SK-N-SH (cell line): ENCODE results near the gene RARS2. TPM values are rescaled to one million over a fixed set of nuclear protein-coding genes. Genes with fewer than 3 reads are reported as not detected.
"Not testable (repeated sequence)": the region's sequence is repeated elsewhere in the genome, so short reads cannot be mapped to it uniquely, and the experiment has no call there.

Experiments used
- CTCF ChIA-PET: fragments of 300-600, 350-600 bp; formaldehyde crosslinking; extraction: SDS; loops from one replicate; lab custom pipeline; 2021; lab: Yijun Ruan, JAX
- POLR2A ChIA-PET: fragments of 350-600 bp; sonication (Branson Sonifier 250); formaldehyde crosslinking; extraction: SDS; loops from one replicate; lab custom pipeline; 2020; ENCODE audit warnings: antibody characterized with exemption, inconsistent platforms; lab: Yijun Ruan, JAX
- DNase-seq: peaks from one replicate; pipeline ENCODE4 v3.0.0; 2012
- H2AFZ ChIP-seq: fragments of 200-600 bp; sonication (generic); 2 replicates; pipeline ENCODE4 v1.8.1; 2016; ENCODE audit warnings: antibody characterized with exemption, mild to moderate bottlenecking, low read depth
- H3F3A ChIP-seq: fragments of 200-600 bp; sonication (generic); replicated peaks from 2 replicates; pipeline ENCODE3; 2016; ENCODE audit warnings: antibody characterized with exemption, mild to moderate bottlenecking; ENCODE audit not compliant: insufficient read depth
- H3K27ac ChIP-seq, 2 experiments: fragments of 200-500 bp in 1 of 2; fragments of 200-600 bp in 1 of 2; sonication (Bioruptor generic) in 1 of 2; sonication (generic), shearing (Covaris generic) in 1 of 2; 2 replicates each; pipeline versions ENCODE4 v1.5.1 to v1.6.1; 2014 to 2016; ENCODE audit warnings: low read depth in 2 of 2, inconsistent platforms in 1 of 2, low read length in 1 of 2, mild to moderate bottlenecking in 1 of 2, mixed read lengths in 1 of 2
- H3K27me3 ChIP-seq: fragments of 200-600 bp; sonication (generic), shearing (Covaris generic); 2 replicates; pipeline ENCODE4 v1.6.1; 2016; ENCODE audit warnings: mixed run types; ENCODE audit not compliant: insufficient read depth
- H3K36me3 ChIP-seq, 2 experiments: fragments of 200-500 bp in 1 of 2; fragments of 200-600 bp in 1 of 2; sonication (Bioruptor generic) in 1 of 2; sonication (generic) in 1 of 2; replicated peaks in 1 of 2; 2 replicates each; pipeline versions ENCODE3 to v1.5.1; 2014 to 2016; ENCODE audit warnings: low read length in 1 of 2, mild to moderate bottlenecking in 1 of 2; ENCODE audit not compliant: insufficient read depth in 2 of 2, control insufficient read depth in 1 of 2
- H3K4me1 ChIP-seq, 2 experiments: fragments of 200-500 bp in 1 of 2; fragments of 200-600 bp in 1 of 2; sonication (Bioruptor generic) in 1 of 2; sonication (generic), shearing (Covaris generic) in 1 of 2; 2 replicates each; pipeline versions ENCODE4 v1.5.1 to v1.6.1; 2014 to 2016; ENCODE audit warnings: low read depth in 1 of 2, low read length in 1 of 2, mixed run types in 1 of 2; ENCODE audit not compliant: insufficient read depth in 2 of 2, control insufficient read depth in 1 of 2
- H3K4me2 ChIP-seq: fragments of 200-600 bp; sonication (generic), shearing (Covaris generic); 2 replicates; pipeline ENCODE4 v1.6.1; 2017; ENCODE audit warnings: mixed run types
- H3K4me3 ChIP-seq, 2 experiments: fragments of 200-500 bp in 1 of 2; fragments of 200-600 bp in 1 of 2; sonication (Bioruptor generic) in 1 of 2; sonication (generic), shearing (Covaris generic) in 1 of 2; 2 replicates each; pipeline versions ENCODE4 v1.5.1 to v1.8.1; 2014 to 2016; ENCODE audit warnings: low read depth in 2 of 2, inconsistent platforms in 1 of 2, low read length in 1 of 2, mild to moderate bottlenecking in 1 of 2, mixed read lengths in 1 of 2, moderate library complexity in 1 of 2
- H3K79me2 ChIP-seq: fragments of 200-600 bp; sonication (generic); 2 replicates; pipeline ENCODE4 v1.8.1; 2017; ENCODE audit warnings: mild to moderate bottlenecking; ENCODE audit not compliant: insufficient read depth
- H3K9ac ChIP-seq: fragments of 200-600 bp; sonication (generic); 2 replicates; pipeline ENCODE4 v1.6.1; 2017; ENCODE audit warnings: mixed run types
- H3K9me2 ChIP-seq: fragments of 200-600 bp; sonication (generic); 2 replicates; pipeline ENCODE4 v1.6.1; 2017; ENCODE audit warnings: mixed run types
- H3K9me3 ChIP-seq: fragments of 200-600 bp; sonication (generic); 2 replicates; pipeline ENCODE4 v1.6.1; 2017; ENCODE audit warnings: mixed run types, mild to moderate bottlenecking, moderate library complexity
- H4K20me1 ChIP-seq: fragments of 200-600 bp; sonication (generic); 2 replicates; pipeline ENCODE4 v1.6.1; 2017; ENCODE audit warnings: mild to moderate bottlenecking, mixed run types; ENCODE audit not compliant: insufficient read depth
- ELF1 ChIP-seq: IDR thresholded peaks from 2 replicates; pipeline ENCODE4 v1.4.0; 2012
- EP300 ChIP-seq, 2 experiments: IDR thresholded peaks; 2 replicates each; pipeline versions ENCODE4 v1.4.0 to v1.6.1; 2012; ENCODE audit warnings: borderline replicate concordance in 1 of 2, low read depth in 1 of 2, low read length in 1 of 2
- EZH2phosphoT487 ChIP-seq: fragments of 200-600 bp; sonication (generic); IDR thresholded peaks from 2 replicates; pipeline ENCODE4 v1.6.1; 2017; ENCODE audit warnings: low read depth, mixed run types, mild to moderate bottlenecking, antibody characterized with exemption, moderate library complexity, borderline replicate concordance
- FOSL2 ChIP-seq: IDR thresholded peaks from 2 replicates; pipeline ENCODE4 v1.4.0; 2012; ENCODE audit warnings: low read depth, mild to moderate bottlenecking, moderate library complexity, borderline replicate concordance
- GATA2 ChIP-seq: sonication (generic); formaldehyde crosslinking; IDR thresholded peaks from 2 replicates; pipeline ENCODE4 v1.5.0; 2020; ENCODE audit warnings: mild to moderate bottlenecking, missing genetic modification reagents
- IRF3 ChIP-seq: fragments of 150-350 bp; IDR thresholded peaks from 2 replicates; pipeline ENCODE4 v1.6.1; 2016; ENCODE audit warnings: mild to moderate bottlenecking, low read depth, low read length
- PBX3 ChIP-seq: IDR thresholded peaks from 2 replicates; pipeline ENCODE4; 2012
- POLR2AphosphoS5 ChIP-seq: IDR thresholded peaks from 2 replicates; pipeline ENCODE4 v1.6.1; 2012; ENCODE audit warnings: low read depth, low read length
- RAD21 ChIP-seq: IDR thresholded peaks from 2 replicates; pipeline ENCODE4 v1.6.1; 2012; ENCODE audit warnings: mild to moderate bottlenecking, low read length
- REST ChIP-seq: IDR thresholded peaks from 2 replicates; pipeline ENCODE4 v1.6.1; 2012; ENCODE audit warnings: mild to moderate bottlenecking, low read depth, low read length, moderate library complexity
- RXRA ChIP-seq: IDR thresholded peaks from 2 replicates; pipeline ENCODE4 v1.4.0; 2012; ENCODE audit warnings: low read depth, mild to moderate bottlenecking, borderline replicate concordance
- TAF1 ChIP-seq: IDR thresholded peaks from 2 replicates; pipeline ENCODE4 v1.6.1; 2012; ENCODE audit warnings: low read depth, mild to moderate bottlenecking, low read length, moderate library complexity, borderline replicate concordance
- TCF12 ChIP-seq: IDR thresholded peaks from 2 replicates; pipeline ENCODE4 v1.4.0; 2012
- TEAD4 ChIP-seq: IDR thresholded peaks from 2 replicates; pipeline ENCODE4 v1.4.0; 2012; ENCODE audit warnings: mild to moderate bottlenecking, borderline replicate concordance; ENCODE audit not compliant: insufficient read depth
- WGBS: methylation state at CpG from one replicate; pipeline ENCODE4 v1.1.6; 2017; ENCODE audit warnings: low lambda C conversion rate; 5-methylcytosine and 5-hydroxymethylcytosine counted together
- polyA plus RNA-seq, 3 experiments: library from polyadenylated mRNA; depleted of rRNA; stranded (reverse); fragments of >200 nt; gene quantifications; 2 replicates each; pipeline ENCODE4 v1.2.3, GENCODE V29; 2012

Gene RARS2
- polyA plus RNA-seq, 1 of the 3 experiments (the other 2 are of a cell fraction), result 7.9 TPM

DNA sequence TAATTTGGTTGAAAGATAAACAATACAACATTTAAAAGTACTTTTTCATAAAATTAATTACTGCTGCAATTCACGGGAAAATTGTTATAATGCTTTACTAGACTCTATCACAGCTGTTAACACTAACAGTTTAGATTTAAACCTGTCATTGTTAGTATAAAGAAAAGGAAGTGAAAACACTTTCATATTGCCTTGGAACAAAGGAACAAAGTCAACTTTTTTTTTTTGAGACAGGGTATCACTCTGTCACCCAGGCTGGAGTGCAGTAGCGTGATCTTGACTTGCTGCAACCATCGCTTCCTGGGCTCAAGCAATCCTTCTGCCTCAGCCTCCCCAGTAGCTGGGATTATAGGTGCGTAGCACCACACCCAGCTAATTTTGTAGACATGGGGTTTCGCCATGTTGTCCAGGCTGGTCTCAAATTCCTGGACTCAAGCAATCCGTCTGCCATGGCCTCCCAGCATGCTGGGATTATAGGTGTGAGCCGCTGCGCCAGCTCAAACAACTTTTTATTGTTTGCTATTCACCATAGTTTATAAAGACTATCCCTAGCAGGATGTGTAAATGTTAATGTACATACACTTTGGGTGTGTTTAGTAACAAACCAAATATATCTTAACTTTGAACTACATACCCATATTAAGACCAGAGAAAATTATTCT is 94.9 kb downstream of the RARS2 start:
- DNase-seq, result no peak
- peaks cover 8 to 26% of the 10 kb centered on the region in 2 experiments for H3K36me3 ChIP-seq
- H3K4me2 ChIP-seq, result no peak overlapping the region
- H3K4me3 ChIP-seq, result no peak overlapping the region
- H2AFZ ChIP-seq, result no peak overlapping the region
- H3K4me1 ChIP-seq, result no peaks in the 10 kb centered on the region
- TF ChIP-seq FOSL2 (no peak), RAD21 (no peak), RXRA (no peak), POLR2AphosphoS5 (no peak)
- TF ChIP-seq, all 33 proteins: peak for 0
- no peaks in the 10 kb centered on the region for H3K27me3 ChIP-seq
- CTCF ChIA-PET, result interaction anchor here (0.6 kb wide), 1 partner anchor 1363 kb away, joined by 4 read pairs; no protein-coding TSS in a partner anchor
- WGBS, result 96% methylated on average over 6 of the region's 8 CpGs
- H3K9me2 ChIP-seq, result no peaks in the 10 kb centered on the region
- no peaks in the 10 kb centered on the region for H4K20me1 ChIP-seq
- no peak overlapping the region for H3K27ac ChIP-seq
- H3K9me3 ChIP-seq, result no peaks in the 10 kb centered on the region
- peaks cover 6% of the 10 kb centered on the region for H3F3A ChIP-seq
- no peak overlapping the region for H3K9ac ChIP-seq
- POLR2A ChIA-PET, result no interaction called here
- no peaks in the 10 kb centered on the region for H3K79me2 ChIP-seq

DNA sequence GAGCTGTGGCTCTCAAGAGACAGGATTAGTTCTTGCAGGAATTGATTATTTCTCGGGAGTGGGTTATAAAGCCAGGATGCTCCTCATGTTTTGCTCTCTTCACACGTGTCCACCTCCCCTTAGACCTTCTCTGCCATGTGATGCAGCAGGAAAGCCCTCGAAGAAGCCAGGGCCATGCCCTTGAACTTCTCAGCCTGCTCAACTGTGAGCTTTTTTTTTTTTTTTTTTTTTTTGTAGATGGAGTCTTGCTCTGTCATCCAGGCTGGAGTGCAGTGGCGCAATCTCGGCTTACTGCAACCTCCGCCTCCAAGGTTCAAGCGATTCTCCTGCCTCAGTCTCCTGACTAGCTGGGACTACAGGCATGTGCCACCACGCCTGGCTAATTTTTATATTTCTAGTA is 100.5 kb downstream of the RARS2 start:
- CTCF ChIA-PET, result interaction anchor here (1.0 kb wide), 1 partner anchor 96 kb away, joined by 4 read pairs; no protein-coding TSS in a partner anchor

DNA sequence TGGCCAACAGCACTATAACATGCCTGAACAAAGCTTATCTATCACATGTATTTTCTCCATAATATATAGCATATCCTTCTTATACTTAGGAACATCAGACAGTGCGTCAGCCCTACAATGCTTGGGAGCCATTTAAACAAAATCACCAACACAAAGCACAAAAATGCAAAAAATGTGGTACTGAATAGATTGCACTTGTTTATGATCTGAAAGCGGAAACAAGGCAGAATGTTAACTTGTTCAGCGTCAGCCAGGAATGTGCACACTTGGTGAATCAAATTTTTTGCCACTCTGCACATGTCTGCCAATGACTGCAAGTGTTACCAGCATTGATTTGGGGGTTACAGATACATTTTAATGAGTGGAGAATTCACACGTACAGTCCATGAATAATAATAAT is 102.2 kb downstream of the RARS2 start:
- no peak overlapping the region for H3K27ac ChIP-seq

More for the DNA sequence above, 100.5 kb downstream of the RARS2 start:
- H3K79me2 ChIP-seq, H3K9me2 ChIP-seq, H3K4me1 ChIP-seq, H3K27me3 ChIP-seq, H4K20me1 ChIP-seq, H3K9me3 ChIP-seq, H3K9ac ChIP-seq, H3K27ac ChIP-seq, H3F3A ChIP-seq, DNase-seq, H2AFZ ChIP-seq, H3K4me3 ChIP-seq, H3K4me2 ChIP-seq: not testable (repeated sequence)
- POLR2A ChIA-PET, result interaction anchor here (0.8 kb wide), 1 partner anchor 14 kb away, joined by 3 read pairs; no protein-coding TSS in a partner anchor
- WGBS, result 87% methylated on average over 8 of the region's 8 CpGs
- peaks cover 9 to 16% of the 10 kb centered on the region in 2 experiments for H3K36me3 ChIP-seq

More for the DNA sequence above, 102.2 kb downstream of the RARS2 start:
- no peak overlapping the region for H3K9ac ChIP-seq
- 99% methylated on average over 4 of the region's 4 CpGs for WGBS
- H3K9me3 ChIP-seq, result no peaks in the 10 kb centered on the region
- no peak overlapping the region for H2AFZ ChIP-seq
- no peak for TF ChIP-seq RXRA
- TF ChIP-seq ELF1, result no peak
- TF ChIP-seq EP300 (IDR thresholded peaks at IDR 0.05; ENCODE audit: borderline replicate concordance in 1 of 2, low read depth in 1 of 2, low read length in 1 of 2), result no peak
- TF ChIP-seq EZH2phosphoT487, result no peak
- TF ChIP-seq TCF12, result no peak
- no peak for TF ChIP-seq REST
- no peak for TF ChIP-seq GATA2 (CRISPR knock-in tag)
- TF ChIP-seq IRF3, result no peak
- TF ChIP-seq PBX3, result no peak
- no peak for TF ChIP-seq TEAD4
- TF ChIP-seq TAF1, result no peak
- H3K36me3 ChIP-seq, result peaks cover 7 to 13% of the 10 kb centered on the region in 2 experiments
- H3F3A ChIP-seq, result peaks cover 6% of the 10 kb centered on the region
- no peaks in the 10 kb centered on the region for H4K20me1 ChIP-seq
- no peak for DNase-seq
- H3K79me2 ChIP-seq, result no peaks in the 10 kb centered on the region
- H3K4me2 ChIP-seq, result no peak overlapping the region
- H3K4me3 ChIP-seq, result no peak overlapping the region
- H3K9me2 ChIP-seq, result no peaks in the 10 kb centered on the region
- no peaks in the 10 kb centered on the region for H3K27me3 ChIP-seq
- ChIA-PET POLR2A (no interaction called here), CTCF (no interaction called here)
- H3K4me1 ChIP-seq, result no peaks in the 10 kb centered on the region
